ENCODE results near the gene FAM240B. TPM values are rescaled to one million over a fixed set of nuclear protein-coding genes. Genes with fewer than 3 reads are reported as not detected.

Gene FAM240B
- total RNA-seq, 1 experiment from 2014 or later: not detected

DNA sequence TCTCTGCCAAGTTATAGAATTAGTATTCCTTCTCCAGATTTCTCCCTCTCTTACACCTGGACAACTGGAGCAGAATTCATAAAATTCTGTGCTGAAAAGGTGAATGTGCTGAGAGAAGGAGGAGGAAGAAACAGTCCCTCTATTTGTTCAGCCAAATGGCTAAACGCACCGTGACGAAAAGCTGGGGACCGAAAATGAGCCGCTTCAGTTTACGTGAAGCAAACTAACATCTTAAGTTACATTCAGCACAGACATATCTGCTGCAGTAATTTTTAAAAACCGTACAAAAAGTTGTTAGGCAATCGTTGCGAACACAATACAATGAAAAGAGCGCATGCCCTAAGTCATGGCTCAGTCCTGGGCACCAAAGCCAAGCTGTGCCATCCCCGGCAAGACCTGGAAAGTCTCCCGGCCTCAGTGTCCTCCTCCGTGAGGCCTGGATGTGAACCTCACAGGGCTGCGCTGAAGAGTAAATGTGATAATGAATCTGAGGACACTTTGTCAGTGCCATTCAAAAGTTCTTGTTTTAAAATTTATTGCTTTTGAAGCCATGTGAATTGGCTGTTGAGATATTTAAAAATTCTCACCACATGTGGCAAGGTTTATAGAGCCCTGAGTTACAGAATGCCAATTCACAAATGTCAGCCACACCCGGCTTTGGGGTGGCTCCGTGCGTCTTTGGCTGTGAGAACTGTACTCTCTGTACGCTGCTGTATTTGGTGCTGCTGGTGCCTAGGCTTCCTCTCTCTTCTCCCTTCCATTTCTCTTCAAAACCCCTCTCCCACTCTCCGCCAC lies 46.3 kb downstream of the FAM240B start:
- H3K4me3 ChIP-seq (ENCODE audit: low read length): no peak overlapping the region
- POLR2A ChIA-PET (ENCODE audit: unreplicated experiment): no interaction called here
- TF ChIP-seq, protein P1, sequence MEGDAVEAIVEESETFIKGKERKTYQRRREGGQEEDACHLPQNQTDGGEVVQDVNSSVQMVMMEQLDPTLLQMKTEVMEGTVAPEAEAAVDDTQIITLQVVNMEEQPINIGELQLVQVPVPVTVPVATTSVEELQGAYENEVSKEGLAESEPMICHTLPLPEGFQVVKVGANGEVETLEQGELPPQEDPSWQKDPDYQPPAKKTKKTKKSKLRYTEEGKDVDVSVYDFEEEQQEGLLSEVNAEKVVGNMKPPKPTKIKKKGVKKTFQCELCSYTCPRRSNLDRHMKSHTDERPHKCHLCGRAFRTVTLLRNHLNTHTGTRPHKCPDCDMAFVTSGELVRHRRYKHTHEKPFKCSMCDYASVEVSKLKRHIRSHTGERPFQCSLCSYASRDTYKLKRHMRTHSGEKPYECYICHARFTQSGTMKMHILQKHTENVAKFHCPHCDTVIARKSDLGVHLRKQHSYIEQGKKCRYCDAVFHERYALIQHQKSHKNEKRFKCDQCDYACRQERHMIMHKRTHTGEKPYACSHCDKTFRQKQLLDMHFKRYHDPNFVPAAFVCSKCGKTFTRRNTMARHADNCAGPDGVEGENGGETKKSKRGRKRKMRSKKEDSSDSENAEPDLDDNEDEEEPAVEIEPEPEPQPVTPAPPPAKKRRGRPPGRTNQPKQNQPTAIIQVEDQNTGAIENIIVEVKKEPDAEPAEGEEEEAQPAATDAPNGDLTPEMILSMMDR (conservative IDR thresholded peaks at IDR 0.05; ENCODE audit: low read depth, low read length): no peak
- no peak for TF ChIP-seq EZH2phosphoT487 (IDR thresholded peaks at IDR 0.05; ENCODE audit: borderline replicate concordance, low read length)
- TF ChIP-seq EZH2 (IDR thresholded peaks at IDR 0.05; ENCODE audit: low read length, unreplicated experiment): no peak
- no peak overlapping the region for H2AFZ ChIP-seq (ENCODE audit: low read length)
- DNase-seq (no peak), ATAC-seq (no peak)
- H3K9me2 ChIP-seq (replicated peaks; ENCODE audit: low read length): no peaks in the 10 kb centered on the region
- no TSS peak for BruUV-seq (replicated peaks)
- peaks cover 8% of the 10 kb centered on the region for H3K4me1 ChIP-seq (ENCODE audit: insufficient read depth, low read length)
- H3K27ac ChIP-seq (ENCODE audit: low read length): no peak overlapping the region
- no peaks in the 10 kb centered on the region for H3K79me2 ChIP-seq (ENCODE audit: low read length)
- intact Hi-C loops (cut with micrococcal nuclease): loop anchor here (10.0 kb wide), 1 partner anchor 49 kb away; the partner anchor contains the start of gene ANKRD18A
- H3K27me3 ChIP-seq (ENCODE audit: low read length): no peaks in the 10 kb centered on the region
- no peaks in the 10 kb centered on the region for H3K36me3 ChIP-seq (ENCODE audit: low read depth, low read length)
- no peaks in the 10 kb centered on the region for H3K9me3 ChIP-seq (ENCODE audit: low read length)
- no peak overlapping the region for H3K4me2 ChIP-seq (ENCODE audit: low read length)
- H3K9ac ChIP-seq (ENCODE audit: low read length): no peak overlapping the region
- no peaks in the 10 kb centered on the region for H3F3A ChIP-seq (ENCODE audit: low read length, unreplicated experiment)
- CTCF ChIA-PET: no interaction called here
- H4K20me1 ChIP-seq (ENCODE audit: low read length): no peaks in the 10 kb centered on the region

- no peak overlapping the region for H3K27ac ChIP-seq (ENCODE audit: low read length)
- POLR2A ChIA-PET (ENCODE audit: unreplicated experiment): no interaction called here
- H3K9me2 ChIP-seq (replicated peaks; ENCODE audit: low read length): no peaks in the 10 kb centered on the region
- H2AFZ ChIP-seq (ENCODE audit: low read length): peak overlapping the region; percentile 83
- H3K27me3 ChIP-seq (ENCODE audit: low read length): no peaks in the 10 kb centered on the region
- H3F3A ChIP-seq (ENCODE audit: low read length, unreplicated experiment): no peaks in the 10 kb centered on the region
- no TSS peak for BruUV-seq (replicated peaks)
- CTCF ChIA-PET: interaction anchor here (0.7 kb wide), 1 partner anchor 31 kb away, joined by 3 read pairs; no protein-coding TSS in a partner anchor
- peaks cover 8% of the 10 kb centered on the region for H3K4me1 ChIP-seq (ENCODE audit: insufficient read depth, low read length)
- H3K4me2 ChIP-seq (ENCODE audit: low read length): peak overlapping the region; percentile 79
- H4K20me1 ChIP-seq (ENCODE audit: low read length): no peaks in the 10 kb centered on the region
- no peaks in the 10 kb centered on the region for H3K36me3 ChIP-seq (ENCODE audit: low read depth, low read length)
- H3K79me2 ChIP-seq (ENCODE audit: low read length): no peaks in the 10 kb centered on the region
- DNase-seq (no peak), ATAC-seq (no peak)
- intact Hi-C loops (cut with micrococcal nuclease): loop anchor here (10.0 kb wide), 1 partner anchor 47 kb away; the partner anchor contains the start of gene ANKRD18A
- no peak overlapping the region for H3K9ac ChIP-seq (ENCODE audit: low read length)
- H3K9me3 ChIP-seq (ENCODE audit: low read length): no peaks in the 10 kb centered on the region
- TF ChIP-seq EZH2phosphoT487 (IDR thresholded peaks at IDR 0.05; ENCODE audit: borderline replicate concordance, low read length) (no peak), EZH2 (IDR thresholded peaks at IDR 0.05; ENCODE audit: low read length, unreplicated experiment) (no peak)
- TF ChIP-seq, protein P1 (conservative IDR thresholded peaks at IDR 0.05; ENCODE audit: low read depth, low read length): no peak
- H3K4me3 ChIP-seq (ENCODE audit: low read length): peak overlapping the region; percentile 39; the same call in 1 of the 2 replicates
Measured at GRCh38 chr9:38671748-38672147, 48.2 kb downstream of the FAM240B start.

DNA sequence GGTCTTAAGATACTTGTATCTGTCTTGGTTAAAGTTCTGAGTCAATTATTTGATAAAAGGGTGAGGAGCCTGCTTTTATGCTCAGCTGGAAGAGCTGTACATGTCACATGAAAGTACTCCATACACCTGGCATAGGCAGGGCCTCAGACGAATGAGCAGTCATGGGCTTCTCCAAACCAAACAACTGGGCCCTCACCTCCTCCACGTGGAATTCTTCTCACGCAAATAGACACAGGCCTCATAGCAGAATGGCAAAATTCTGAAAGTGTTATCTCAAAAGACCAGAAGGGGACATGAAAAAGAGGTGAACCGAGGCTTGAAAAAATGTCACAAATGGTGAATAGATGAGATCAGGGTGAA lies 48.6 kb downstream of the FAM240B start:
- POLR2A ChIA-PET (ENCODE audit: unreplicated experiment): no interaction called here
- intact Hi-C loops (cut with micrococcal nuclease): loop anchor here (10.0 kb wide), 1 partner anchor 47 kb away; the partner anchor contains the start of gene ANKRD18A
- DNase-seq: no peak
- Histone ChIP-seq H3K36me3 (ENCODE audit: low read depth, low read length) (no peaks in the 10 kb centered on the region), H3K4me2 (ENCODE audit: low read length) (no peak overlapping the region), H2AFZ (ENCODE audit: low read length) (no peak overlapping the region), H3K4me3 (ENCODE audit: low read length) (no peak overlapping the region), H3K9ac (ENCODE audit: low read length) (no peak overlapping the region), H3K9me2 (replicated peaks; ENCODE audit: low read length) (no peaks in the 10 kb centered on the region), H3F3A (ENCODE audit: low read length, unreplicated experiment) (no peaks in the 10 kb centered on the region), H3K9me3 (ENCODE audit: low read length) (no peaks in the 10 kb centered on the region), H3K79me2 (ENCODE audit: low read length) (no peaks in the 10 kb centered on the region), H3K27me3 (ENCODE audit: low read length) (no peaks in the 10 kb centered on the region), H3K4me1 (ENCODE audit: insufficient read depth, low read length) (peaks cover 8% of the 10 kb centered on the region), H4K20me1 (ENCODE audit: low read length) (no peaks in the 10 kb centered on the region), H3K27ac (ENCODE audit: low read length) (no peak overlapping the region)
- CTCF ChIA-PET: no interaction called here
- no peak for ATAC-seq
- no TSS peak for BruUV-seq (replicated peaks)
- TF ChIP-seq EZH2phosphoT487 (IDR thresholded peaks at IDR 0.05; ENCODE audit: borderline replicate concordance, low read length): no peak
- TF ChIP-seq EZH2 (IDR thresholded peaks at IDR 0.05; ENCODE audit: low read length, unreplicated experiment): no peak
- TF ChIP-seq, protein P1 (conservative IDR thresholded peaks at IDR 0.05; ENCODE audit: low read depth, low read length): no peak
